Peyer's patch (tissue), 4 donors: ENCODE measurements around the gene MAN1C1. TPM values are rescaled to one million over a fixed set of nuclear protein-coding genes. Genes with fewer than 3 reads are reported as not detected.

ENCODE experiments used
- DNase-seq, 3 donors: peaks; one replicate each; pipeline ENCODE4 v3.0.0-alpha.2; 2017 to 2019
- H3K27ac ChIP-seq, 4 donors: fragments of 200-600 bp; sonication (generic); one replicate each; pipeline ENCODE4 v1.5.1; 2016 to 2019
- H3K27me3 ChIP-seq, 2 donors: fragments of 200-600 bp; sonication (generic); one replicate each; pipeline ENCODE4 v1.5.1; 2019
- H3K36me3 ChIP-seq, 3 donors: fragments of 200-600 bp; sonication (generic); one replicate each; pipeline ENCODE4 v1.5.1; 2016 to 2019
- H3K4me1 ChIP-seq, 4 donors: fragments of 200-600 bp; sonication (generic); one replicate each; pipeline ENCODE4 v1.5.1; 2016 to 2019
- H3K4me3 ChIP-seq, 4 donors: fragments of 200-600 bp; sonication (generic); 1 replicate in 3 of 4; 2 replicates in 1 of 4; pipeline ENCODE4 v1.5.1; 2016 to 2019; ENCODE audit warnings: mild to moderate bottlenecking in 1 of 4
- H3K9me3 ChIP-seq, 4 donors: fragments of 200-600 bp; sonication (generic); one replicate each; pipeline ENCODE4 v1.5.1; 2016 to 2019; ENCODE audit warnings: mild to moderate bottlenecking in 1 of 4
- CTCF ChIP-seq, 6 experiments: fragments of 450-650 bp in 4 of 6; fragments of 200-600 bp in 2 of 6; sonication (generic) in 1 of 6; IDR thresholded peaks; one replicate each; pipeline ENCODE4 v1.5.1; 2017 to 2019; ENCODE audit warnings: antibody characterized with exemption in 6 of 6, mild to moderate bottlenecking in 3 of 6, moderate library complexity in 1 of 6
- POLR2A ChIP-seq, 2 donors: fragments of 450-650 bp; IDR thresholded peaks; one replicate each; pipeline ENCODE4 v1.5.1; 2017; ENCODE audit warnings: antibody characterized with exemption in 2 of 2, mild to moderate bottlenecking in 2 of 2, moderate library complexity in 2 of 2
- total RNA-seq, 4 donors: library from RNA; depleted of rRNA; stranded (reverse); fragments of >200 nt; gene quantifications; one replicate each; pipeline ENCODE4 v1.1.0, GENCODE V29; 2016

The MAN1C1 gene
- total RNA-seq, 4 donors from 2014 or later: 2.3 to 10.7 (median 6.7) TPM

GRCh38 chr1:25718732-25719131, 102.1 kb downstream of the MAN1C1 start:
- Histone ChIP-seq H3K9me3 (no peaks in the 10 kb centered on the region), H3K4me1 (no peaks in the 10 kb centered on the region), H3K27ac (no peak overlapping the region), H3K4me3 (no peak overlapping the region), H3K36me3 (no peaks in the 10 kb centered on the region), H3K27me3 (no peaks in the 10 kb centered on the region)
- TF ChIP-seq POLR2A (IDR thresholded peaks at IDR 0.05) (no peak), CTCF (IDR thresholded peaks at IDR 0.05) (no peak)
- no peak for DNase-seq

- Histone ChIP-seq H3K9me3 (no peaks in the 10 kb centered on the region), H3K36me3 (no peaks in the 10 kb centered on the region), H3K27ac (no peak overlapping the region), H3K4me1 (no peaks in the 10 kb centered on the region), H3K4me3 (no peak overlapping the region), H3K27me3 (no peaks in the 10 kb centered on the region)
- DNase-seq: no peak
- TF ChIP-seq POLR2A (IDR thresholded peaks at IDR 0.05) (no peak), CTCF (IDR thresholded peaks at IDR 0.05) (no peak)
Observed at GRCh38 chr1:25720624-25721023, 104.0 kb downstream of the MAN1C1 start.

GRCh38 chr1:25723250-25723880, 106.8 kb downstream of the MAN1C1 start:
- DNase-seq: no peak
- Histone ChIP-seq H3K27ac (no peak overlapping the region), H3K27me3 (no peaks in the 10 kb centered on the region), H3K4me3 (no peak overlapping the region), H3K4me1 (peaks cover 0 to 15% (median 2%) of the 10 kb centered on the region in 4 donors), H3K36me3 (no peaks in the 10 kb centered on the region), H3K9me3 (no peaks in the 10 kb centered on the region)
- TF ChIP-seq POLR2A (IDR thresholded peaks at IDR 0.05) (no peak), CTCF (IDR thresholded peaks at IDR 0.05) (no peak)

GRCh38 chr1:25724201-25724600, 107.6 kb downstream of the MAN1C1 start:
- H3K27me3 ChIP-seq: no peaks in the 10 kb centered on the region
- no peaks in the 10 kb centered on the region for H3K36me3 ChIP-seq
- H3K27ac ChIP-seq: no peak overlapping the region
- no peak for DNase-seq
- TF ChIP-seq POLR2A (IDR thresholded peaks at IDR 0.05): no peak
- no peak for TF ChIP-seq CTCF (IDR thresholded peaks at IDR 0.05)
- H3K9me3 ChIP-seq: no peaks in the 10 kb centered on the region
- peaks cover 0 to 18% (median 2%) of the 10 kb centered on the region in 4 donors for H3K4me1 ChIP-seq
- H3K4me3 ChIP-seq: no peak overlapping the region

GRCh38 chr1:25724966-25725365, 108.4 kb downstream of the MAN1C1 start:
- Histone ChIP-seq H3K36me3 (no peaks in the 10 kb centered on the region), H3K27ac (no peak overlapping the region), H3K4me1 (peaks cover 0 to 18% (median 2%) of the 10 kb centered on the region in 4 donors), H3K4me3 (no peak overlapping the region), H3K9me3 (no peaks in the 10 kb centered on the region), H3K27me3 (no peaks in the 10 kb centered on the region)
- no peak for DNase-seq
- TF ChIP-seq CTCF (IDR thresholded peaks at IDR 0.05) (no peak), POLR2A (IDR thresholded peaks at IDR 0.05) (no peak)

- H3K4me3 ChIP-seq: no peak overlapping the region
- no peaks in the 10 kb centered on the region for H3K9me3 ChIP-seq
- H3K27ac ChIP-seq: no peak overlapping the region
- TF ChIP-seq POLR2A (IDR thresholded peaks at IDR 0.05) (no peak), CTCF (IDR thresholded peaks at IDR 0.05) (no peak)
- H3K36me3 ChIP-seq: no peaks in the 10 kb centered on the region
- H3K4me1 ChIP-seq: peaks cover 0 to 20% (median 6%) of the 10 kb centered on the region in 4 donors
- no peaks in the 10 kb centered on the region for H3K27me3 ChIP-seq
- no peak for DNase-seq
Observed at GRCh38 chr1:25725482-25725881, 108.9 kb downstream of the MAN1C1 start.
